Ishikawa (cell line): ENCODE measurements around the gene GRIPAP1.

ENCODE experiments used
- REST ChIP-seq: IDR thresholded peaks from 2 replicates; pipeline ENCODE4 v1.6.1; 2012; ENCODE audit warnings: low read depth, mild to moderate bottlenecking
- USF1 ChIP-seq: IDR thresholded peaks from 2 replicates; pipeline ENCODE4 v1.6.1; 2012

- TF ChIP-seq USF1 (no peak), REST (no peak)
Measured at GRCh38 chrX:49019599-49020249, 17.7 kb upstream of the GRIPAP1 start.
